ENCODE data around the gene KRT25.

GRCh38 chr17:40750391-40750790 is 4.7 kb downstream of the KRT25 start:
- TF ChIP-seq CTCF (conservative IDR thresholded peaks at IDR 0.05) (no peak), EZH2 (IDR thresholded peaks at IDR 0.05; ENCODE audit: low read depth) (no peak)
